ENCODE measurements around the gene TIPARP.
"Not testable (repeated sequence)": the region's sequence is repeated elsewhere in the genome, so short reads cannot be mapped to it uniquely, and the experiment has no call there.

Gene TIPARP

GRCh38 chr3:156707588-156707987 lies 33.2 kb downstream of the TIPARP start:
- in situ Hi-C loops (cut with HindIII; ENCODE audit: low sequenced_read_pairs): no loop called here

GRCh38 chr3:156710429-156710828 lies 36.0 kb downstream of the TIPARP start:
- in situ Hi-C loops (cut with HindIII; ENCODE audit: low sequenced_read_pairs): no loop called here

GRCh38 chr3:156711113-156711512 lies 36.7 kb downstream of the TIPARP start:
- in situ Hi-C loops (cut with HindIII; ENCODE audit: low sequenced_read_pairs): no loop called here

GRCh38 chr3:156711944-156712343 lies 37.6 kb downstream of the TIPARP start:
- in situ Hi-C loops (cut with HindIII; ENCODE audit: low sequenced_read_pairs): not testable (repeated sequence)

GRCh38 chr3:156716105-156716862 lies 41.9 kb downstream of the TIPARP start:
- in situ Hi-C loops (cut with HindIII; ENCODE audit: low sequenced_read_pairs): no loop called here

GRCh38 chr3:156718622-156719306 lies 44.4 kb downstream of the TIPARP start:
- in situ Hi-C loops (cut with HindIII; ENCODE audit: low sequenced_read_pairs): no loop called here

- in situ Hi-C loops (cut with HindIII; ENCODE audit: low sequenced_read_pairs): no loop called here
Observed at GRCh38 chr3:156720826-156721225, 46.4 kb downstream of the TIPARP start.

GRCh38 chr3:156721687-156722618 lies 47.6 kb downstream of the TIPARP start:
- in situ Hi-C loops (cut with HindIII; ENCODE audit: low sequenced_read_pairs): no loop called here

GRCh38 chr3:156723182-156723619 lies 48.8 kb downstream of the TIPARP start:
- in situ Hi-C loops (cut with HindIII; ENCODE audit: low sequenced_read_pairs): no loop called here

GRCh38 chr3:156725682-156726081 lies 51.3 kb downstream of the TIPARP start:
- in situ Hi-C loops (cut with HindIII; ENCODE audit: low sequenced_read_pairs): no loop called here

GRCh38 chr3:156726456-156726855 lies 52.1 kb downstream of the TIPARP start:
- in situ Hi-C loops (cut with HindIII; ENCODE audit: low sequenced_read_pairs): no loop called here

- in situ Hi-C loops (cut with HindIII; ENCODE audit: low sequenced_read_pairs): no loop called here
Observed at GRCh38 chr3:156727519-156728205, 53.3 kb downstream of the TIPARP start.

- in situ Hi-C loops (cut with HindIII; ENCODE audit: low sequenced_read_pairs): no loop called here
Observed at GRCh38 chr3:156728267-156728985, 54.0 kb downstream of the TIPARP start.

GRCh38 chr3:156729460-156730179 lies 55.2 kb downstream of the TIPARP start:
- in situ Hi-C loops (cut with HindIII; ENCODE audit: low sequenced_read_pairs): no loop called here

- in situ Hi-C loops (cut with HindIII; ENCODE audit: low sequenced_read_pairs): no loop called here
Observed at GRCh38 chr3:156731813-156732212, 57.4 kb downstream of the TIPARP start.

- in situ Hi-C loops (cut with HindIII; ENCODE audit: low sequenced_read_pairs): no loop called here
Observed at GRCh38 chr3:156732261-156732660, 57.9 kb downstream of the TIPARP start.

GRCh38 chr3:156732715-156733421 lies 58.5 kb downstream of the TIPARP start:
- in situ Hi-C loops (cut with HindIII; ENCODE audit: low sequenced_read_pairs): no loop called here

- in situ Hi-C loops (cut with HindIII; ENCODE audit: low sequenced_read_pairs): not testable (repeated sequence)
Observed at GRCh38 chr3:156734661-156735060, 60.3 kb downstream of the TIPARP start.

- in situ Hi-C loops (cut with HindIII; ENCODE audit: low sequenced_read_pairs): no loop called here
Observed at GRCh38 chr3:156735471-156735870, 61.1 kb downstream of the TIPARP start.
